HEK293 (cell line): ENCODE measurements around the gene C2CD2.
A peak's percentile ranks its signal among the peaks of the same experiment; 100 is the strongest.

Source experiments
- CTCF ChIA-PET: fragments of 350-600 bp; formaldehyde crosslinking; extraction: SDS; loops from one replicate; lab custom pipeline; 2021; ENCODE audit warnings: antibody characterized with exemption; lab: Yijun Ruan, JAX
- POLR2A ChIA-PET: fragments of 300-600 bp; formaldehyde crosslinking; extraction: SDS; loops from one replicate; lab custom pipeline; 2020; ENCODE audit warnings: antibody characterized with exemption, inconsistent platforms; lab: Yijun Ruan, JAX
- H3K27ac ChIP-seq: fragments of 200-500 bp; sonication (Bioruptor generic); 2 replicates; pipeline ENCODE4 v1.5.1; 2014; ENCODE audit warnings: low read depth, low read length, control low read depth, inconsistent platforms; ENCODE audit errors: extremely low read depth
- H3K36me3 ChIP-seq, 2 experiments: fragments of 200-500 bp in 1 of 2; sonication (Bioruptor generic) in 1 of 2; 1 replicate in 1 of 2; 2 replicates in 1 of 2; pipeline ENCODE4 v1.5.1; 2014 to 2017; ENCODE audit warnings: inconsistent platforms in 2 of 2, low read length in 2 of 2; ENCODE audit not compliant: control insufficient read depth in 2 of 2, insufficient read depth in 1 of 2
- H3K4me1 ChIP-seq: fragments of 200-500 bp; sonication (Bioruptor generic); 2 replicates; pipeline ENCODE4 v1.5.1; 2014; ENCODE audit warnings: mild to moderate bottlenecking, low read length, inconsistent platforms; ENCODE audit not compliant: control insufficient read depth, insufficient read depth
- H3K4me3 ChIP-seq: 2 replicates; pipeline ENCODE4 v1.5.1; 2011; ENCODE audit warnings: low read depth, mild to moderate bottlenecking, control low read depth, low read length, moderate library complexity
- H3K9me3 ChIP-seq: fragments of 200-500 bp; sonication (Bioruptor generic); 2 replicates; pipeline ENCODE4 v1.5.1; 2014; ENCODE audit warnings: low read depth, low read length, inconsistent platforms; ENCODE audit not compliant: control insufficient read depth, insufficient read depth
- HOXA7 ChIP-seq: sonication (generic); formaldehyde crosslinking; IDR thresholded peaks from 2 replicates; pipeline ENCODE4 v1.8.1; 2022; ENCODE audit warnings: missing genetic modification reagents, borderline replicate concordance
- KLF9 ChIP-seq: fragments of 450-650 bp; formaldehyde crosslinking; IDR thresholded peaks from 2 replicates; pipeline ENCODE4 v1.5.1; 2016; ENCODE audit warnings: missing biosample characterization, missing genetic modification characterization, low read depth
- ZBTB44 ChIP-seq: fragments of 450-650 bp; IDR thresholded peaks from 2 replicates; pipeline ENCODE4 v1.5.1; 2018; ENCODE audit warnings: missing biosample characterization, mild to moderate bottlenecking, missing genetic modification characterization
- ZFHX2 ChIP-seq: fragments of 450-650 bp; formaldehyde crosslinking; conservative IDR thresholded peaks from 2 replicates; pipeline ENCODE4 v1.5.1; 2016; ENCODE audit warnings: missing biosample characterization, missing genetic modification characterization
- ZFP37 ChIP-seq: fragments of 450-650 bp; formaldehyde crosslinking; IDR thresholded peaks from 2 replicates; pipeline ENCODE4 v1.5.1; 2016; ENCODE audit warnings: missing biosample characterization, missing genetic modification characterization
- ZIC2 ChIP-seq: fragments of 450-650 bp; formaldehyde crosslinking; IDR thresholded peaks from 2 replicates; pipeline ENCODE4 v1.5.1; 2016; ENCODE audit warnings: missing biosample characterization, missing genetic modification characterization
- ZNF148 ChIP-seq: fragments of 450-650 bp; formaldehyde crosslinking; IDR thresholded peaks from 2 replicates; pipeline ENCODE4 v1.5.0; 2017; ENCODE audit warnings: missing biosample characterization, missing genetic modification characterization, borderline replicate concordance
- ZNF221 ChIP-seq: fragments of 450-650 bp; formaldehyde crosslinking; IDR thresholded peaks from 2 replicates; pipeline ENCODE4 v1.5.1; 2017; ENCODE audit warnings: missing biosample characterization, missing genetic modification characterization, borderline replicate concordance
- ZNF239 ChIP-seq: fragments of 450-650 bp; formaldehyde crosslinking; IDR thresholded peaks from 2 replicates; pipeline ENCODE4 v1.5.1; 2016; ENCODE audit warnings: missing biosample characterization, missing genetic modification characterization
- ZNF311 ChIP-seq: fragments of 450-650 bp; formaldehyde crosslinking; IDR thresholded peaks from 2 replicates; pipeline ENCODE4 v1.5.1; 2017; ENCODE audit warnings: missing biosample characterization, missing genetic modification characterization, borderline replicate concordance
- ZNF571 ChIP-seq: fragments of 450-650 bp; formaldehyde crosslinking; IDR thresholded peaks from 2 replicates; pipeline ENCODE4 v1.5.0; 2017; ENCODE audit warnings: missing biosample characterization, missing genetic modification characterization
- ZNF580 ChIP-seq: fragments of 450-650 bp; formaldehyde crosslinking; IDR thresholded peaks from 2 replicates; pipeline ENCODE4 v1.5.1; 2016; ENCODE audit warnings: missing biosample characterization, missing genetic modification characterization
- ZNF596 ChIP-seq: fragments of 450-650 bp; IDR thresholded peaks from 2 replicates; pipeline ENCODE4 v1.5.0; 2018; ENCODE audit warnings: missing biosample characterization, mild to moderate bottlenecking, missing genetic modification characterization, moderate library complexity
- ZNF664 ChIP-seq: fragments of 450-650 bp; formaldehyde crosslinking; IDR thresholded peaks from 2 replicates; pipeline ENCODE4 v1.5.1; 2016; ENCODE audit warnings: missing biosample characterization, missing genetic modification characterization
- ZNF791 ChIP-seq: fragments of 450-650 bp; formaldehyde crosslinking; IDR thresholded peaks from 2 replicates; pipeline ENCODE4 v1.5.1; 2016; ENCODE audit warnings: missing biosample characterization, missing genetic modification characterization
- ZSCAN23 ChIP-seq: fragments of 450-650 bp; formaldehyde crosslinking; IDR thresholded peaks from 2 replicates; pipeline ENCODE4 v1.5.1; 2016; ENCODE audit warnings: missing biosample characterization, missing genetic modification characterization
- TF ChIP-seq, protein P1 (sequence below): fragments of 450-650 bp; formaldehyde crosslinking; conservative IDR thresholded peaks from 2 replicates; pipeline ENCODE4 v1.5.1; 2016; ENCODE audit warnings: low read depth, missing biosample characterization, missing genetic modification characterization

Gene C2CD2

GRCh38 chr21:41970106-41970391 lies 16.2 kb upstream of the C2CD2 start:
- peaks cover 8% of the 10 kb centered on the region; the same call in 1 of the 2 replicates for H3K4me1 ChIP-seq
- POLR2A ChIA-PET: no interaction called here
- no peaks in the 10 kb centered on the region for H3K36me3 ChIP-seq
- H3K4me3 ChIP-seq: no peak overlapping the region
- H3K9me3 ChIP-seq: no peaks in the 10 kb centered on the region
- CTCF ChIA-PET: no interaction called here
- H3K27ac ChIP-seq: no peak overlapping the region
- TF ChIP-seq ZNF571 (tag by site-specific recombination) (no peak), ZFP37 (tag by site-specific recombination) (no peak), ZNF580 (tag by site-specific recombination) (no peak), ZNF664 (tag by site-specific recombination) (no peak), ZSCAN23 (tag by site-specific recombination) (no peak), ZNF239 (tag by site-specific recombination) (no peak), ZNF311 (no peak), ZNF596 (tag by site-specific recombination) (no peak), HOXA7 (CRISPR knock-in tag) (no peak)

- TF ChIP-seq ZNF221 (no peak), ZNF791 (tag by site-specific recombination) (no peak)
- H3K27ac ChIP-seq: peak overlapping the region; percentile 60; the same call in 1 of the 2 replicates
- no peak overlapping the region for H3K4me3 ChIP-seq
- H3K36me3 ChIP-seq: no peaks in the 10 kb centered on the region
- ChIA-PET CTCF (interaction anchor here (0.6 kb wide), 1 partner anchor 186 kb away, joined by 3 read pairs; no protein-coding TSS in a partner anchor), POLR2A (no interaction called here)
- H3K4me1 ChIP-seq: peaks cover 8% of the 10 kb centered on the region; the same call in 1 of the 2 replicates
- no peaks in the 10 kb centered on the region for H3K9me3 ChIP-seq
Observed at GRCh38 chr21:41967708-41968107, 13.9 kb upstream of the C2CD2 start.

DNA sequence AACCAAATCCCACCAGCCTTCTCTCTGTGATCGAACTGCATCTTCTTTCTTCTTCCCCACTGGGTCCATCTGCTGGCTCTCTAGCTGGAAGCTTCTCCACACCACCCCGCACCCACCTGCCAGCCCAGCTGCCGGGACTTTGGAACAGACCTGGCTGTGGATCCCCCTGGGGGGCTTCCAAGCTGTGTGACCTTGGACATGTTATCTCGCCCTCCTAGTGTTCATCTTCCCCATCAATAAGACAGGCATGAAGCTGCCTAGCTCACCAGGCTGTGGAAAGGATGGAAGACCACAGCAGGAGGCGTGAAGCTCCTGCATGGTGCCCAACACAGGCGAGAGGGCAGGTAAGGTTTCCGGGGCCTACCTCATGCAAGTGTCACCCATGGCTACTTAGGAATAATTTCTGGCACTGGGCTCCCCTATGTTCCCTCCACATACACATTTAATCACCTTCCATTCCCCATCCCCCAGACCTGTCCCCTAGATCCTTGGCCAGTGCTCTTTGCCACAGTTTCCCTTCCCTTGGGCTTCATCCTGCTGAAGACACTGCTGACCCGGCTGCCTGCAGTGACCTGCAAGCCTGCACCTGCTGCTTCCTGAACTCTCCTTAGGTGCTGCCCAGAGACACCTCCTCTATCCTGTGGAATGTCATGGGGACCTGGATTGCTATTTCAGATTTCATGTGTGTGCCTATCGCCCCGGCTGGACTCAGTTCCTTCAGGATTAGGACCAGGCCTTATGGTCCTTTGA lies 13.2 kb upstream of the C2CD2 start:
- POLR2A ChIA-PET: no interaction called here
- CTCF ChIA-PET: no interaction called here
- Histone ChIP-seq H3K36me3 (no peaks in the 10 kb centered on the region), H3K27ac (no peak overlapping the region; the same call in 1 of the 2 replicates), H3K9me3 (no peaks in the 10 kb centered on the region), H3K4me3 (no peak overlapping the region), H3K4me1 (peaks cover 8% of the 10 kb centered on the region; the same call in 1 of the 2 replicates)
- no peak for TF ChIP-seq KLF9 (tag by site-specific recombination)
- TF ChIP-seq ZIC2 (tag by site-specific recombination): peak; percentile 81
- TF ChIP-seq ZFHX2 (tag by site-specific recombination): no peak
- TF ChIP-seq ZNF148 (tag by site-specific recombination): no peak
- TF ChIP-seq, protein P1, sequence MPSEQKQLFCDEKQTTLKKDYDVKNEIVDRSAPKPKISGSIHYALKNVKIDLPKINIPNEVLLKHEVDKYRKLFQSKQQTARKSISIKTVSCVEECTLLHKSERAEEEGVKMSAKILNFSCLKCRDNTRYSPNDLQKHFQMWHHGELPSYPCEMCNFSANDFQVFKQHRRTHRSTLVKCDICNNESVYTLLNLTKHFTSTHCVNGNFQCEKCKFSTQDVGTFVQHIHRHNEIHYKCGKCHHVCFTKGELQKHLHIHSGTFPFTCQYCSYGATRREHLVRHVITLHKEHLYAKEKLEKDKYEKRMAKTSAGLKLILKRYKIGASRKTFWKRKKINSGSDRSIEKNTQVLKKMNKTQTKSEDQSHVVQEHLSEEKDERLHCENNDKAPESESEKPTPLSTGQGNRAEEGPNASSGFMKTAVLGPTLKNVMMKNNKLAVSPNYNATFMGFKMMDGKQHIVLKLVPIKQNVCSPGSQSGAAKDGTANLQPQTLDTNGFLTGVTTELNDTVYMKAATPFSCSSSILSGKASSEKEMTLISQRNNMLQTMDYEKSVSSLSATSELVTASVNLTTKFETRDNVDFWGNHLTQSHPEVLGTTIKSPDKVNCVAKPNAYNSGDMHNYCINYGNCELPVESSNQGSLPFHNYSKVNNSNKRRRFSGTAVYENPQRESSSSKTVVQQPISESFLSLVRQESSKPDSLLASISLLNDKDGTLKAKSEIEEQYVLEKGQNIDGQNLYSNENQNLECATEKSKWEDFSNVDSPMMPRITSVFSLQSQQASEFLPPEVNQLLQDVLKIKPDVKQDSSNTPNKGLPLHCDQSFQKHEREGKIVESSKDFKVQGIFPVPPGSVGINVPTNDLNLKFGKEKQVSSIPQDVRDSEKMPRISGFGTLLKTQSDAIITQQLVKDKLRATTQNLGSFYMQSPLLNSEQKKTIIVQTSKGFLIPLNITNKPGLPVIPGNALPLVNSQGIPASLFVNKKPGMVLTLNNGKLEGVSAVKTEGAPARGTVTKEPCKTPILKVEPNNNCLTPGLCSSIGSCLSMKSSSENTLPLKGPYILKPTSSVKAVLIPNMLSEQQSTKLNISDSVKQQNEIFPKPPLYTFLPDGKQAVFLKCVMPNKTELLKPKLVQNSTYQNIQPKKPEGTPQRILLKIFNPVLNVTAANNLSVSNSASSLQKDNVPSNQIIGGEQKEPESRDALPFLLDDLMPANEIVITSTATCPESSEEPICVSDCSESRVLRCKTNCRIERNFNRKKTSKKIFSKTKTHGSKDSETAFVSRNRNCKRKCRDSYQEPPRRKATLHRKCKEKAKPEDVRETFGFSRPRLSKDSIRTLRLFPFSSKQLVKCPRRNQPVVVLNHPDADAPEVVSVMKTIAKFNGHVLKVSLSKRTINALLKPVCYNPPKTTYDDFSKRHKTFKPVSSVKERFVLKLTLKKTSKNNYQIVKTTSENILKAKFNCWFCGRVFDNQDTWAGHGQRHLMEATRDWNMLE (tag by site-specific recombination): no peak
- TF ChIP-seq ZBTB44 (tag by site-specific recombination): no peak
